ENCODE measurements around the gene MMADHC.

GRCh38 chr2:149568138-149568537, 19.4 kb downstream of the MMADHC start:
- TF ChIP-seq GATA3 (IDR thresholded peaks at IDR 0.05; ENCODE audit: low read depth, low read length) (no peak), GATA2 (IDR thresholded peaks at IDR 0.05; ENCODE audit: low read depth, low read length) (no peak)
